NCI-H2107 treated with DMSO at 0.1 percent for 48 hours (cell line): Measurements from ENCODE around the gene OR10D3.
"Not testable (repeated sequence)": the region's sequence is repeated elsewhere in the genome, so short reads cannot be mapped to it uniquely, and the experiment has no call there.

ENCODE experiments used
- DNase-seq: peaks from one replicate; lab custom pipeline; 2025; ENCODE audit not compliant: unreplicated experiment; lab: John Stamatoyannopoulos, UW

Gene OR10D3

GRCh38 chr11:124194293-124195188, 11.4 kb downstream of the OR10D3 start:
- DNase-seq: no peak

GRCh38 chr11:124195189-124195734, 12.1 kb downstream of the OR10D3 start:
- no peak for DNase-seq

GRCh38 chr11:124197999-124198398, 14.9 kb downstream of the OR10D3 start:
- DNase-seq: no peak

GRCh38 chr11:124198897-124199296, 15.8 kb downstream of the OR10D3 start:
- DNase-seq: no peak

GRCh38 chr11:124199702-124200101, 16.6 kb downstream of the OR10D3 start:
- DNase-seq: no peak

GRCh38 chr11:124200671-124201070, 17.5 kb downstream of the OR10D3 start:
- no peak for DNase-seq

GRCh38 chr11:124202951-124203350, 19.8 kb downstream of the OR10D3 start:
- no peak for DNase-seq

GRCh38 chr11:124204008-124204407, 20.9 kb downstream of the OR10D3 start:
- no peak for DNase-seq

GRCh38 chr11:124207102-124207792, 24.1 kb downstream of the OR10D3 start:
- DNase-seq: no peak

- no peak for DNase-seq
Observed at GRCh38 chr11:124209824-124210357, 26.7 kb downstream of the OR10D3 start.

- no peak for DNase-seq
Observed at GRCh38 chr11:124210421-124210820, 27.3 kb downstream of the OR10D3 start.

GRCh38 chr11:124211321-124211720, 28.2 kb downstream of the OR10D3 start:
- DNase-seq: no peak

- DNase-seq: no peak
Observed at GRCh38 chr11:124214027-124214426, 30.9 kb downstream of the OR10D3 start.

GRCh38 chr11:124219126-124219525, 36.0 kb downstream of the OR10D3 start:
- no peak for DNase-seq

- no peak for DNase-seq
Observed at GRCh38 chr11:124222407-124222806, 39.3 kb downstream of the OR10D3 start.

GRCh38 chr11:124224618-124225423, 41.7 kb downstream of the OR10D3 start:
- DNase-seq: not testable (repeated sequence)

- DNase-seq: no peak
Observed at GRCh38 chr11:124225471-124225870, 42.3 kb downstream of the OR10D3 start.

- DNase-seq: no peak
Observed at GRCh38 chr11:124233376-124233775, 50.2 kb downstream of the OR10D3 start.
